ENCODE results near the gene TRMT61A. TPM values are rescaled to one million over a fixed set of nuclear protein-coding genes. Genes with fewer than 3 reads are reported as not detected.

The TRMT61A gene
- polyA plus RNA-seq, 4 donors, result 4.9 to 16.5 (median 7.7) TPM

Other genes starting within 250 kb of the TRMT61A start
- gene EIF5, start 195.0 kb upstream of the TRMT61A start, polyA plus RNA-seq, result 100 to 1,000 TPM in 2 of 4 donors, 10 to 100 TPM in 2; 80.5 to 218 (median 115) TPM
- 10 to 100 TPM; 37.7 to 67.8 (median 60.6) TPM for gene MARK3, start 143.8 kb upstream of the TRMT61A start, polyA plus RNA-seq
- gene CKB, start 6.4 kb upstream of the TRMT61A start, polyA plus RNA-seq, result 100 to 1,000 TPM in 1 of 4 donors, 10 to 100 TPM in 3; 36.7 to 315 (median 72.7) TPM
- 10 to 100 TPM in 3 of 4 donors, 1 to 10 TPM in 1; 8.5 to 21.8 (median 12.6) TPM for gene BAG5, start 33.5 kb downstream of the TRMT61A start, polyA plus RNA-seq
- gene COA8, start 33.8 kb downstream of the TRMT61A start, polyA plus RNA-seq, result 10 to 100 TPM; 33.0 to 68.7 (median 50.2) TPM
- gene KLC1, start 100.0 kb downstream of the TRMT61A start, polyA plus RNA-seq, result 10 to 100 TPM; 45.9 to 74.4 (median 67.4) TPM
- gene XRCC3, start 186.3 kb downstream of the TRMT61A start, polyA plus RNA-seq, result 10 to 100 TPM in 2 of 4 donors, 1 to 10 TPM in 2; 2.7 to 14.0 (median 7.3) TPM
- gene ZFYVE21, start 186.6 kb downstream of the TRMT61A start, polyA plus RNA-seq, result 10 to 100 TPM; 40.0 to 53.6 (median 42.1) TPM